Hepatocyte (in vitro differentiated cells): ENCODE results near the gene PRCP. TPM values are rescaled to one million over a fixed set of nuclear protein-coding genes. Genes with fewer than 3 reads are reported as not detected.

Source experiments
- DNase-seq: peaks from one replicate; pipeline ENCODE4 v3.0.0-alpha.2; 2016; ENCODE audit warnings: low spot score
- H2AFZ ChIP-seq: fragments of 200-600 bp; sonication (generic); 2 replicates; pipeline ENCODE4 v1.6.0; 2016; ENCODE audit warnings: antibody characterized with exemption, mild to moderate bottlenecking
- H3K27ac ChIP-seq: fragments of 200-600 bp; sonication (generic); 2 replicates; pipeline ENCODE4 v1.5.1; 2016; ENCODE audit warnings: mild to moderate bottlenecking
- H3K27me3 ChIP-seq: fragments of 200-600 bp; sonication (generic); 2 replicates; pipeline ENCODE4 v1.6.1; 2016
- H3K36me3 ChIP-seq: fragments of 200-600 bp; sonication (generic); replicated peaks from 2 replicates; pipeline ENCODE4 v1.5.1; 2016; ENCODE audit warnings: low read depth; ENCODE audit not compliant: insufficient read depth
- H3K4me1 ChIP-seq: fragments of 200-600 bp; sonication (generic); 2 replicates; pipeline ENCODE4 v1.5.1; 2016; ENCODE audit warnings: mild to moderate bottlenecking, moderate library complexity; ENCODE audit not compliant: insufficient read depth
- H3K4me2 ChIP-seq: fragments of 200-600 bp; sonication (generic); 2 replicates; pipeline ENCODE4 v1.6.0; 2016
- H3K4me3 ChIP-seq: fragments of 200-600 bp; sonication (generic); 2 replicates; pipeline ENCODE4 v1.5.1; 2016; ENCODE audit warnings: mild to moderate bottlenecking
- H3K79me2 ChIP-seq: fragments of 200-600 bp; sonication (generic); 2 replicates; pipeline ENCODE4 v1.6.0; 2017; ENCODE audit warnings: mild to moderate bottlenecking
- H3K9me2 ChIP-seq: fragments of 200-600 bp; sonication (generic); replicated peaks from 2 replicates; pipeline ENCODE4 v1.6.0; 2017; ENCODE audit warnings: mild to moderate bottlenecking; ENCODE audit not compliant: insufficient read depth
- H3K9me3 ChIP-seq: fragments of 200-600 bp; sonication (generic); 2 replicates; pipeline ENCODE4 v1.5.1; 2016; ENCODE audit warnings: low read depth, mild to moderate bottlenecking
- H4K20me1 ChIP-seq: fragments of 200-600 bp; sonication (generic); 2 replicates; pipeline ENCODE4 v1.6.0; 2016; ENCODE audit warnings: mild to moderate bottlenecking; ENCODE audit not compliant: insufficient read depth, poor library complexity, severe bottlenecking
- CTCF ChIP-seq: fragments of 200-600 bp; sonication (generic); IDR thresholded peaks from 2 replicates; pipeline ENCODE4 v1.5.1; 2016; ENCODE audit warnings: antibody characterized with exemption, mild to moderate bottlenecking; ENCODE audit not compliant: poor library complexity
- EZH2 ChIP-seq: fragments of 200-600 bp; sonication (generic); IDR thresholded peaks from 2 replicates; pipeline ENCODE4 v1.6.1; 2016; ENCODE audit warnings: antibody characterized with exemption, mild to moderate bottlenecking, borderline replicate concordance
- EZH2phosphoT487 ChIP-seq: fragments of 200-600 bp; sonication (generic); IDR thresholded peaks from one replicate; pipeline ENCODE4 v1.6.1; 2018; ENCODE audit warnings: antibody characterized with exemption, mild to moderate bottlenecking, low read depth, moderate library complexity; ENCODE audit not compliant: unreplicated experiment, severe bottlenecking
- WGBS: methylation state at CpG from one replicate; pipeline ENCODE4 v1.1.6; 2016; ENCODE audit warnings: low lambda C conversion rate; ENCODE audit errors: missing lambda C conversion rate; 5-methylcytosine and 5-hydroxymethylcytosine counted together
- polyA plus RNA-seq: library from polyadenylated mRNA; unstranded; fragments of >200 nt; fragmentation: Nextera tagmentation; extraction: Ambion mirVana; gene quantifications from 2 replicates; pipeline ENCODE4 v1.2.1, GENCODE V29; 2016
- total RNA-seq: library from RNA; depleted of rRNA; stranded (reverse); fragments of >200 nt; gene quantifications from 2 replicates; pipeline ENCODE4 v1.2.3, GENCODE V29; 2014

The PRCP gene
- total and polyA plus RNA-seq, 2 experiments from 2014 or later: 46.8 to 53.0 TPM

GRCh38 chr11:82863209-82863608 lies 37.0 kb downstream of the PRCP start:
- H3K4me1 ChIP-seq: peaks cover 1% of the 10 kb centered on the region
- H3K9me2 ChIP-seq: no peaks in the 10 kb centered on the region
- H3K27me3 ChIP-seq: no peaks in the 10 kb centered on the region
- WGBS: 98% methylated on average over 2 of the region's 2 CpGs
- no peak overlapping the region for H2AFZ ChIP-seq
- H3K27ac ChIP-seq: no peak overlapping the region
- no peaks in the 10 kb centered on the region for H3K36me3 ChIP-seq
- no peaks in the 10 kb centered on the region for H3K9me3 ChIP-seq
- H3K79me2 ChIP-seq: peaks cover 3% of the 10 kb centered on the region
- H3K4me2 ChIP-seq: no peak overlapping the region
- TF ChIP-seq CTCF: no peak
- no peaks in the 10 kb centered on the region for H4K20me1 ChIP-seq
- DNase-seq: no peak
- no peak overlapping the region for H3K4me3 ChIP-seq

- Histone ChIP-seq H2AFZ (no peak overlapping the region), H3K27me3 (no peaks in the 10 kb centered on the region), H3K9me2 (no peaks in the 10 kb centered on the region), H3K36me3 (no peaks in the 10 kb centered on the region), H3K27ac (no peak overlapping the region), H3K9me3 (no peaks in the 10 kb centered on the region), H3K4me2 (no peak overlapping the region), H4K20me1 (no peaks in the 10 kb centered on the region), H3K79me2 (peaks cover 3% of the 10 kb centered on the region), H3K4me1 (no peaks in the 10 kb centered on the region), H3K4me3 (no peak overlapping the region)
- 71% methylated on average over 2 of the region's 2 CpGs for WGBS
- no peak for DNase-seq
- no peak for TF ChIP-seq EZH2
- TF ChIP-seq EZH2phosphoT487: no peak
- TF ChIP-seq CTCF: no peak
Observed at GRCh38 chr11:82862379-82862778, 37.9 kb downstream of the PRCP start.

- H3K79me2 ChIP-seq: no peaks in the 10 kb centered on the region
- H3K27ac ChIP-seq: no peak overlapping the region
- no peaks in the 10 kb centered on the region for H3K36me3 ChIP-seq
- H2AFZ ChIP-seq: no peak overlapping the region
- DNase-seq: no peak
- no peak overlapping the region for H3K4me3 ChIP-seq
- no peak for TF ChIP-seq EZH2
- no peak for TF ChIP-seq CTCF
- no peak for TF ChIP-seq EZH2phosphoT487
- no peaks in the 10 kb centered on the region for H3K9me3 ChIP-seq
- WGBS: 94% methylated on average over 2 of the region's 2 CpGs
- H3K9me2 ChIP-seq: no peaks in the 10 kb centered on the region
- H3K27me3 ChIP-seq: no peaks in the 10 kb centered on the region
- H4K20me1 ChIP-seq: no peaks in the 10 kb centered on the region
- H3K4me2 ChIP-seq: no peak overlapping the region
- no peaks in the 10 kb centered on the region for H3K4me1 ChIP-seq
Observed at GRCh38 chr11:82859750-82860149, 40.5 kb downstream of the PRCP start.

- TF ChIP-seq EZH2: no peak
- TF ChIP-seq EZH2phosphoT487: no peak
- TF ChIP-seq CTCF: no peak
- H3K79me2 ChIP-seq: no peaks in the 10 kb centered on the region
- whole genome bisulfite sequencing: 75% methylated on average over 1 of the region's 1 CpG
- H3K4me2 ChIP-seq: no peak overlapping the region
- H3K4me3 ChIP-seq: no peak overlapping the region
- no peak overlapping the region for H3K27ac ChIP-seq
- no peaks in the 10 kb centered on the region for H3K27me3 ChIP-seq
- H2AFZ ChIP-seq: no peak overlapping the region
- no peaks in the 10 kb centered on the region for H4K20me1 ChIP-seq
- DNase-seq: no peak
- no peaks in the 10 kb centered on the region for H3K4me1 ChIP-seq
- no peaks in the 10 kb centered on the region for H3K36me3 ChIP-seq
- H3K9me2 ChIP-seq: no peaks in the 10 kb centered on the region
- H3K9me3 ChIP-seq: no peaks in the 10 kb centered on the region
Observed at GRCh38 chr11:82858556-82859091, 41.6 kb downstream of the PRCP start.
